GM19438 (cell line): ENCODE data around the gene NKIRAS1.
A peak's percentile ranks its signal among the peaks of the same experiment; 100 is the strongest.

Experiments
- ATAC-seq: cut with Tn5 transposase; IDR thresholded peaks from one replicate; pipeline ENCODE4 v1.9.1; 2021; ENCODE audit warnings: low read depth; ENCODE audit not compliant: unreplicated experiment

NKIRAS1 gene

DNA sequence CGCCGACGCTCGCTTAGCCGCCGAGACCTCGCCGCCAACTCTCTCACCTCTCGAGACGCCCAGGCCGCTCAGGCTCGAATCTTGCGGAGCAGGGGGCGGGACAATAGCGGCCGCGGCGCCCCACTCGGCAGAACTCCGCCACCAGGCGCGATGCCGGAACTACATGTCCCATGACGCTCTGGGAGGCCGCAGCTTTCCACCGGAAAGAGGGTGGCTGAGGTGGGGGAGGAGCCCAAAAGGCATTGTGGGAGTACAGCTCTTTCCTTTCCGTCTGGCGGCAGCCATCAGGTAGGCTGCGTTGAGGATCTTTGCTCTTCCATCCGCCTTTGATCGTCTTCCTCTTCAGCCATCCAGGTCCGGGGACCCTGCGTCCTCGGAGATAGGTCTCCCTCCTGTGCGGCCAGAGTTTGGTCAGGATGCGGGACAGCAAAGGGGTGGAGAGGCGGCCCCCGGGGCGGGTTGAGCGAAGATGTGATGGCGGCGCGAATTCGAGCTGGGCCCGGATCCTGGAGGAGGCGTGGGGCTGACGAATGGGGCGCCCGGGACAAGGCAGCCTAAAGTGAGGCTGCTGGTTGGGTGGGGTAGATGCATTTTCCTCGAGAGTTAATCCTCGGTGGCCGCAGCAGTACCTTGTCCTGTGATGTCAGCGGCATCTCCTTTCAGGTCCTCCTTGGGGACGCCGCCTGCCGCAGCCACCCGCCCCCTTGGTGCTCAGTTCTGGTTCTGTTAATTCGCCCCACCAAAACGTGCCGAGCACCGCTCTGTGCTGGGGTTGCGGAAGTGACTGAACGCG, at the start of gene NKIRAS1, which contains the start of gene RPL15:
Gene NKIRAS1 (minus strand): TSS at position 105 of the 793 bp plus-strand sequence. CDS start 6,086 bp downstream, outside the sequence.
Gene RPL15 (plus strand): TSS at position 247 of the 793 bp plus-strand sequence. CDS start 728 bp downstream, outside the sequence.
- peak; percentile 92 for ATAC-seq

- no peak for ATAC-seq
Measured at GRCh38 chr3:23966328-23966727, 49.5 kb upstream of the NKIRAS1 start.

GRCh38 chr3:23964537-23965235, 47.9 kb upstream of the NKIRAS1 start:
- no peak for ATAC-seq

DNA sequence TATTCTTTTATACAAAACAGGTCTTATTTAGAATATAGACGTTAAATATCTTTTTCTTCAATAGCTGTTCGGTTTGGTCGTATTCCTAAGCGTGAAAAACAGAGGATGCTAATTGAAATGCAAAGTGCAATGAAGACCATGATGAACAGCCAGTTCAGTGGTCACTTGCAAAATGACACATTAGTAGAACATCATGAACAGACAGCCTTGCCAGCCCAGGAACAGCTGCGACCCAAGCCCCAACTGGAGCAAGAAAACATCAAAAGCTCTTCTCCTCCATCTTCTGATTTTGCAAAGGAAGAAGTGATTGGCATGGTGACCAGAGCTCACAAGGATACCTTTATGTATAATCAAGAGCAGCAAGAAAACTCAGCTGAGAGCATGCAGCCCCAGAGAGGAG, 45.1 kb upstream of the NKIRAS1 start:
- no peak for ATAC-seq

- no peak for ATAC-seq
Measured at GRCh38 chr3:23961066-23961465, 44.3 kb upstream of the NKIRAS1 start.

DNA sequence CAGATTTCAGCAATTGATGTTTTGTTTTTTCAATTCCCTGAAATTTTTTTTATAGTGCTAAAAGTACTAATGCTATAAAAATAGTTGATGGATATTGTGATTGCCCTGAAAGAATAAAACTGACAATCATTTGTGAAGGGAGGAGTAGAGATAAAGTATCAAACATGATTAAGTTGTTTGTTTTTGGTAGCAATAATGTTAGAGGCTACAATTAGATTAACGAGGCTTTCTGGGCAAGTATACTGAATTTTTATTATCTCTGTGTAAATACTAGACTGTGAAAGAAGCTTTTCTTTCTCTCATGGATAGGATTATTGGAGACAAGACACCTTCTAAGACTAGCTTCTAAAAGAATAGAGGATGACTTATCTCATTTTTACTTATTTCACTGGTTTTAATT, 43.9 kb upstream of the NKIRAS1 start:
- ATAC-seq, result no peak

- ATAC-seq, result no peak
Measured at GRCh38 chr3:23959135-23959900, 42.5 kb upstream of the NKIRAS1 start.

DNA sequence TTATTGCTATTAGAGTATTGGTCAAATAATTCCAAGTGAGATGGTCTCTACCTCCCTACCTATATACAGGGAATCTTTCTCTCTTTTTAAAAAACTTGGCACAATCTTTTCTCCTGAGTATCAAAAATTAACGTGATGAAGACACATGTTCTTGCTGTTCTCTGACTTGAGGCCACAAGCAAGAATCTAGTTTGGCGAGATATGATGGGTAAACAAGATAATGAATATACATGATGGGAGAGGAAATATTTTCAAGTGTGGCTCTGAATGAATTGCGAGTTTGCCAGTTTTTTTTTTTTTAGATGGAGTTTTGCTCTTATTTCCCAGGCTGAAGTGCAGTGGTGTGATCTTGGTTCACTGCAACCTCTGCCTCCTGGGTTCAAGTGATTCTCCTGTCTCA, 39.9 kb upstream of the NKIRAS1 start:
- no peak for ATAC-seq

GRCh38 chr3:23954144-23954543, 37.4 kb upstream of the NKIRAS1 start:
- ATAC-seq, result no peak

GRCh38 chr3:23953523-23953922, 36.7 kb upstream of the NKIRAS1 start:
- ATAC-seq, result no peak

- ATAC-seq, result peak; percentile 38
Measured at GRCh38 chr3:23952646-23953045, 35.9 kb upstream of the NKIRAS1 start.

DNA sequence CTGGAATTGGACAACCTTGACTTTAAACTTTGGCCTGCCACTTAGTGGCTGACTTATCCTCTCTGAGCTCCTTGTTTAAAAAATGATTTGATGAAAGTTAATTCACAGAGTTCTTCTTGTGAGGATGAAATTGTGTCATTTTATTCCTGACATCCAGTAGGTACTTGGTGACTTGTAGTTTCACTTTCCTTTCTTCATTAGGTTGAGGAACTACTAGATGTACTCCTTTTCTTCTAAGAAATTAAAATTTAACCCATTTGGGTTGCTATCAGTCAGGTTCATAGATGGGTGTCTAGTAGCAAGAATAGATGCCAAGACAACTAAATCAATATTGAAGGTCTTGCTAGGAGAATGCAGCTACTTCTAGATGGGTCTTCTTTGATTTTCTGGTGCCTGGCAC, 33.5 kb upstream of the NKIRAS1 start:
- ATAC-seq, result peak; percentile 33

DNA sequence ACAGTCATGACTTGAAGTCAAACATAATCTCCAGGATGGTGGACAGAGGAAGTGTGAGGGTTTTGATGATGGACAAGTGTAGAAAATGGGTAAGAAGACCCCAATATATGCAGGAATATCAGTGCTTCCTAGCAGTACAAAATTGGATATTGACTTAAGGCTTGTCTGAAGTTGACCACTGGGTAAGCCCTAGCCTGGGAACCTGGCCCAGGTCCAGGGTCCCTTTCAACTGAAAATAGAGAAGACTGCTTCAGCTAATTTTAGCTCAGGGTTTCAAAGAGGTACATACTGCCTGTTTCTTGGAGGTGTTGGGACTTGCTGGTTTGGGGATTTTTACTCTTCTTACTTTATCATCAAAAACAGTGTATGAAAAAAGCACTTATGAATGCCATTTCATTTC, 33.0 kb upstream of the NKIRAS1 start:
- peak; percentile 19 for ATAC-seq

DNA sequence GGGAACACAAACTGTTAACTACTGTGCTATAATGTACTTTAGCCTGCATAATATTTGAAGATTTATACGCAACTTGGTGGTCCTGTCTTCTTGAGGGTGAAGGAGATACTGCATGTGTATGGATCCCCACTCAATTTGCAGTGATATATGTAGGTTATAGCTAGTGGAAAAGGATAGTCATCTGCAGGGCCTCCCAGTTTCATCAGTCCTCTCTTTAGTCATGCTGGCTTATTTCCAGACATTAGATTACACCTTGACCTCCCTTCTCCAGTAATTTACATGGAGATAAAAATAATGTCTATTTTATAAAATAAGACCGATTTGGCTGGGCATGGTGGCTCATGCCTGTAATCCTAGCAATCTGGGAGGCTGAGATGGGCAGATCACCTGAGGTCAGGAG, 32.0 kb upstream of the NKIRAS1 start:
- no peak for ATAC-seq

- ATAC-seq, result peak; percentile 75
Measured at GRCh38 chr3:23945913-23946687, 29.3 kb upstream of the NKIRAS1 start.

GRCh38 chr3:23945663-23945912, 28.8 kb upstream of the NKIRAS1 start:
- ATAC-seq, result no peak

DNA sequence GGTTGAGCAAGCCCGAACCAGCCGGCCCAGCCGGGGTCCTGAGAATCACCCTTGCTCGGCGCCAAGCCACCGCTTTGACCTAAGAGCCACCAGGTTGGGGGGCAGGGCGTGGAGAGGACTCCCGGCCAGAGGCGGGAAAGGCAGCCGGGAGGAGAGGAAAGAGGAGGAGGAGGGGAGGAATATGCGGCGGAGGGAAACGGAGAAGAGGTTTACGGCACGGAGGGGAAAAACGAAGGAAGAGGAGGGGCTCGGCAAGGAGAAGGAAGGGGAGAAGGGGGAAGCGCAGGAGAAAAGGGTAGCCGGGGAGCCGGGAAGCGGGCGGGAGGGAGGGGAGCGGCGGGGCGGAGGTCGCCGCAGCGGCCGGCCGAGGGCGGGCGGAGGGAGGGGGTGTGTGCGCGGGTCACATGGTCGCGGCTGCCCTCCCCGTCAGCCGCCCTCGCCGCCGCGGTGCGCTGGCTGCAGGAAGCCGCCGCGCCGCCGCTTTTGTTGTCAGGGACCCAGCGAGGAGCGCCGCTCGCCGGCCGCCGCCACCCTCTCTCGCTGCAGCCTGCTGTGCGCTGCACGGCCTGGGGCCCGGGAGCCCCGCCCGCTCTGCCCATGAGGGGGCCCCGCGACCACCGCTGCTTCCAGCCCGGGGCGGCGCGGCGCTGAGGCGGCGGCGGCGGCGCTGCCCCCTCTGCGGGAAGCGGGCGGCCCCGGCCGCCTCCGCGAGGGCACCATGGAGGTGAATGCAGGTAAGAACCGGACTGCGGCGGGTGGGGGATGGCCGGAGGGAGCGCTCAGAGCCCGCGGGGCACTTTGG, 28.3 kb upstream of the NKIRAS1 start, which contains the start of gene NR1D2:
Gene NR1D2 (plus strand): TSS at position 426 of the 802 bp plus-strand sequence. CDS start 293 bp downstream, at position 719.
- ATAC-seq, result peak; percentile 51

DNA sequence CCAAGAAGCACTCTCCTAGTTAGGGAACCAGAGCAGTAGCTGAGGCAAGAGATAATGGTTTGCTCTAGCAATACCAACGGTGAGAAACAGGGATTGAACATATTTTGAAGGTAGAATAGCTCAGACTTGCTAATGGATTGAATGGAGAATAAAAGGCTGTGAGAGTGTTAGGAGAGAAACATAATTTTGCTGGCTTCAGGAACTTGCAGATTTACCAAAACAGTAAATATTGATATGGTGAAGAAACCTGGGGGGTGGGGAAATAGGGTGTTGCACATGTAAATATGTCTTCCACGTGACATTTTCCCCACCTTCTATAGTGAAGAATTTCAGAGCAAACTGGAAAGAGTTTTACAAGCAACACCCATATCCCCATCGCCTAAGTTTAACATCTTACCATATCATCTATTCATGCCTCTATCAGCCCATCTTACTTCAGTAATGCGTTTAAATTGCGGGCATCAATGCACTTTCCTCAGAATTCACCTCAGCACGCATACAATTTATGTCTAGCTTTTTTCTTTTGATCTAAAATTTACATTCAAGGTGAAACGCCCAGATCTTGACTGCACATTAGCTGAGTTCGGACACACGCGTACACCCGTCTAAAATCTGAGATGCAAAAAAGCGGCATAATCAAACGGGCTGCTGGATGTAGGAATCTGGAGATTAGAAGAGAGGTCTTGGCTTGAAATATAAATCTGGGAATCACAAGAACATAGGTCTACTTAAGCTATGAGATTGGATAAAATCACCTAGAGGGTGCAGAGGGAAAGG, 27.4 kb upstream of the NKIRAS1 start:
- ATAC-seq, result no peak

GRCh38 chr3:23942546-23942945, 25.8 kb upstream of the NKIRAS1 start:
- no peak for ATAC-seq
